ENCODE results near the gene HSD17B12. TPM values are rescaled to one million over a fixed set of nuclear protein-coding genes. Genes with fewer than 3 reads are reported as not detected.
"Not testable (repeated sequence)": the region's sequence is repeated elsewhere in the genome, so short reads cannot be mapped to it uniquely, and the experiment has no call there.

The HSD17B12 gene
- total RNA-seq, 6 donors from 2014 or later = 26.6 to 107 (median 74.4) TPM

- DNase-seq = no peak
Observed at GRCh38 chr11:43676933-43677332, 3.6 kb upstream of the HSD17B12 start.

DNA sequence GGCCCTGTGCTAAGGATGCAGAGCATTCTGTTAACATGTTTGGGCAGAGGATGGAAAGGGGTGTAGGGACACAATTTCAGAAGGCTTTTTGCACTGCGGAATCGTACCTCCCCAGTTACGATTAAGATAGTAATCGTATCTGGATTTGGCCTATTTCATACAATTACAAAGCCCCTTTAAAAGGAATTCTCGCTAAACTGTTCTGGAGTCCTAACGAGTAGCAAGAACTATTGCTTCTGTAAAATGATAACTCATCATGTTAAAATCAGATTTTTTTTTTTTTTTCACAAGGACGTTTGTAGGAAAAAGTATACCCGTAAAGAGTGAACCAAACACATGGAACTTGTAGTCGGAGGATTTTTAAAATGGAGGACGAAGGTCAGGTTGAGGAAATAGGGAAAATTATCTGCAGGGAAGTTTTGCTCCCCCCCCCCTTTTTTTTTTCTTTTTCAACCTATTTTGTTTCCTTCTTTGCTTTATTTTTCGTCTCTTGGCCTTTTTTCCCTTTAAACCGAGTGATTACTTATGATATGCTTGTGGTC is 934 bp downstream of the HSD17B12 start:
- DNase-seq (no peak), ATAC-seq (ENCODE audit: low FRiP score in 2 of 2) (no peak)
- H3K4me1 ChIP-seq = peaks cover 20 to 38% (median 29%) of the 10 kb centered on the region in 4 donors
- peak overlapping the region; percentile 60 to 99 (median 82) for H3K4me3 ChIP-seq
- peaks cover 0 to 13% (median 2%) of the 10 kb centered on the region in 4 donors for H3K36me3 ChIP-seq
- peak overlapping the region; percentile 93 to 99 (median 98) for H3K27ac ChIP-seq
- no peaks in the 10 kb centered on the region for H3K9me3 ChIP-seq
- TF ChIP-seq, protein P1, sequence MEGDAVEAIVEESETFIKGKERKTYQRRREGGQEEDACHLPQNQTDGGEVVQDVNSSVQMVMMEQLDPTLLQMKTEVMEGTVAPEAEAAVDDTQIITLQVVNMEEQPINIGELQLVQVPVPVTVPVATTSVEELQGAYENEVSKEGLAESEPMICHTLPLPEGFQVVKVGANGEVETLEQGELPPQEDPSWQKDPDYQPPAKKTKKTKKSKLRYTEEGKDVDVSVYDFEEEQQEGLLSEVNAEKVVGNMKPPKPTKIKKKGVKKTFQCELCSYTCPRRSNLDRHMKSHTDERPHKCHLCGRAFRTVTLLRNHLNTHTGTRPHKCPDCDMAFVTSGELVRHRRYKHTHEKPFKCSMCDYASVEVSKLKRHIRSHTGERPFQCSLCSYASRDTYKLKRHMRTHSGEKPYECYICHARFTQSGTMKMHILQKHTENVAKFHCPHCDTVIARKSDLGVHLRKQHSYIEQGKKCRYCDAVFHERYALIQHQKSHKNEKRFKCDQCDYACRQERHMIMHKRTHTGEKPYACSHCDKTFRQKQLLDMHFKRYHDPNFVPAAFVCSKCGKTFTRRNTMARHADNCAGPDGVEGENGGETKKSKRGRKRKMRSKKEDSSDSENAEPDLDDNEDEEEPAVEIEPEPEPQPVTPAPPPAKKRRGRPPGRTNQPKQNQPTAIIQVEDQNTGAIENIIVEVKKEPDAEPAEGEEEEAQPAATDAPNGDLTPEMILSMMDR (IDR thresholded peaks at IDR 0.05) = no peak
- TF ChIP-seq EP300 (IDR thresholded peaks at IDR 0.05) (no peak), POLR2A (IDR thresholded peaks at IDR 0.05) (no peak), POLR2AphosphoS5 (IDR thresholded peaks at IDR 0.05) (no peak)
- WGBS, 2 donors = 5 to 9% methylated on average over 12 of the region's 12 CpGs
- H3K27me3 ChIP-seq = no peaks in the 10 kb centered on the region

More at GRCh38 chr11:43676933-43677332, 3.6 kb upstream of the HSD17B12 start:
- no peak for ATAC-seq (ENCODE audit: low FRiP score in 2 of 2)
- Histone ChIP-seq H3K36me3 (no peaks in the 10 kb centered on the region), H3K4me3 (no peak overlapping the region), H3K27ac (no peak overlapping the region), H3K9me3 (no peaks in the 10 kb centered on the region), H3K27me3 (no peaks in the 10 kb centered on the region), H3K4me1 (peaks cover 4 to 6% (median 5%) of the 10 kb centered on the region in 4 donors)
- TF ChIP-seq POLR2AphosphoS5 (IDR thresholded peaks at IDR 0.05) (no peak), EP300 (IDR thresholded peaks at IDR 0.05) (no peak), POLR2A (IDR thresholded peaks at IDR 0.05) (no peak)
- TF ChIP-seq, protein P1 (IDR thresholded peaks at IDR 0.05) = no peak
- WGBS, 2 donors = 54 to 78% methylated on average over 2 of the region's 2 CpGs

DNA sequence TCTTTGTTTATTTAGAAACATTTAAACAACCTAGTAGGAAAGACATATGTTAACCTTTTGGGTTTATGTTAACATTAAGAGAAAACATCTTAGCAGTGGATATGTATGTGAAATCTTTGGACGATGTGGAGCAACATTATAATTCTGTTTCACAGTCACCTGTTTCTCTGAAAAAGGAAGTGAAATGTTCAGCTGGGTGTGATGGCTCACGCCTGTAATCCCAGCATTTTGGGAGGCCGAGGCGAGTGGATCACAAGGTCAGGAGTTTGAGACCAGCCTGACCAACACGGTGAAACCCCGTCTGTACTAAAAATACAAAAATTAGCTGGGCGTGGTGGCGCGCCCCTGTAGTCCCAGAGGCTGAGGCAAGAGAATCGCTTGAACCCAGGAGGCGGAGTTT is 1.5 kb downstream of the HSD17B12 start:
- H3K4me1 ChIP-seq = peaks cover 23 to 45% (median 33%) of the 10 kb centered on the region in 4 donors
- not testable (repeated sequence) for ATAC-seq (ENCODE audit: low FRiP score in 2 of 2); H3K27me3 ChIP-seq; H3K9me3 ChIP-seq
- H3K4me3 ChIP-seq = peak overlapping the region in 2 of 4 donors; percentile 60 to 92
- WGBS, 2 donors = 77 to 86% methylated on average over 11 of the region's 11 CpGs
- H3K36me3 ChIP-seq = peaks cover 0 to 13% (median 2%) of the 10 kb centered on the region in 4 donors
- H3K27ac ChIP-seq = peak overlapping the region in 2 of 4 donors; percentile 98 to 99
- DNase-seq = peak in 1 of 2 donors; percentile 24

- ATAC-seq (ENCODE audit: low FRiP score in 2 of 2) = no peak
- H3K4me1 ChIP-seq = peaks cover 33 to 64% (median 48%) of the 10 kb centered on the region in 4 donors
- WGBS, 2 donors = 75 to 79% methylated on average over 4 of the region's 4 CpGs
Observed at GRCh38 chr11:43685440-43685839, 4.9 kb downstream of the HSD17B12 start.

DNA sequence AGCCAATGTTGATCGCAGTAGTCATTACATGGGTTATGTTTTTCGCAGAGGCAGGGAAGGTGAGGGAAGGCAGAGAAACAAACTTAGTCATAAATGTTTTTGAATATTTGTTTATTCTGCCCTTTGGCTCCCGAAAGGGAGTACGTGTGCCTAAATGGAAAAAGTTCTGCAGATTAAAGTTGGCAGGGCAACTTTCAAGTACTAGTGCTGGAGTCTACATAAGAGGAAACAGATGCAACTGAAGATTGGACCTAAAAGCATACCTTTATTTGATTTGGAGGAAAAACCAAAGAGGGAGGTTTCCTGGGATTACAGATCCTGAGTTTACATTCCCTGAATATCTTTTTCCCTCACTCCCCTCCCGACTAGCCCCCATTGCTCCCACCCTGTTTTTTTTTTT is 5.7 kb downstream of the HSD17B12 start:
- H3K36me3 ChIP-seq = peaks cover 0 to 13% (median 2%) of the 10 kb centered on the region in 4 donors
- peak overlapping the region in 2 of 4 donors; percentile 83 to 85 for H3K27ac ChIP-seq
- no peak for ATAC-seq (ENCODE audit: low FRiP score in 2 of 2)
- 49 to 59% methylated on average over 5 of the region's 5 CpGs for WGBS, 2 donors
- DNase-seq = no peak
- H3K9me3 ChIP-seq = no peaks in the 10 kb centered on the region
- peaks cover 38 to 65% (median 54%) of the 10 kb centered on the region in 4 donors for H3K4me1 ChIP-seq
- TF ChIP-seq, protein P1 (IDR thresholded peaks at IDR 0.05) = no peak
- TF ChIP-seq POLR2AphosphoS5 (IDR thresholded peaks at IDR 0.05) (no peak), POLR2A (IDR thresholded peaks at IDR 0.05) (no peak), EP300 (IDR thresholded peaks at IDR 0.05) (peak in 2 of 4 donors; percentile 31 to 36)
- H3K27me3 ChIP-seq = no peaks in the 10 kb centered on the region
- H3K4me3 ChIP-seq = no peak overlapping the region

More at GRCh38 chr11:43685440-43685839, 4.9 kb downstream of the HSD17B12 start:
- Histone ChIP-seq H3K9me3 (no peaks in the 10 kb centered on the region), H3K27me3 (no peaks in the 10 kb centered on the region), H3K4me3 (no peak overlapping the region), H3K27ac (peak overlapping the region in 2 of 4 donors; percentile 83 to 85), H3K36me3 (peaks cover 0 to 13% (median 2%) of the 10 kb centered on the region in 4 donors)
- no peak for TF ChIP-seq EP300 (IDR thresholded peaks at IDR 0.05)
- TF ChIP-seq POLR2AphosphoS5 (IDR thresholded peaks at IDR 0.05) = no peak
- TF ChIP-seq, protein P1 (IDR thresholded peaks at IDR 0.05) = no peak
- TF ChIP-seq POLR2A (IDR thresholded peaks at IDR 0.05) = no peak
- DNase-seq = no peak
